H1 (cell line): ENCODE data around the gene PFDN6.

Experiments
- CHD7 ChIP-seq: fragments of 300-600 bp; sonication (generic); IDR thresholded peaks from 2 replicates; pipeline ENCODE4 v1.7.1; 2012; ENCODE audit warnings: low read length, moderate library complexity, mild to moderate bottlenecking, inconsistent platforms; ENCODE audit not compliant: insufficient replicate concordance
- NRF1 ChIP-seq: IDR thresholded peaks from 2 replicates; pipeline ENCODE4 v1.6.1; 2011; ENCODE audit warnings: mild to moderate bottlenecking, low read depth, low read length, improper control_type of control experiment
- POLR2AphosphoS5 ChIP-seq: IDR thresholded peaks from 2 replicates; pipeline ENCODE4 v1.6.1; 2011; ENCODE audit warnings: low read depth, low read length
- RBBP5 ChIP-seq: IDR thresholded peaks from 2 replicates; pipeline ENCODE4 v1.7.1; 2012; ENCODE audit warnings: low read depth, mild to moderate bottlenecking, inconsistent platforms, low read length, moderate library complexity, borderline replicate concordance
- RFX5 ChIP-seq: IDR thresholded peaks from 2 replicates; pipeline ENCODE4 v1.6.1; 2011; ENCODE audit warnings: low read depth, low read length, improper control_type of control experiment, borderline replicate concordance
- RNF2 ChIP-seq: fragments of 200-900, 300-1000 bp; sonication (generic); IDR thresholded peaks from 2 replicates; pipeline ENCODE4 v1.7.1; 2016; ENCODE audit warnings: borderline replicate concordance, low read depth, mild to moderate bottlenecking, antibody characterized with exemption, low read length; ENCODE audit not compliant: poor library complexity, severe bottlenecking; ENCODE audit errors: missing control alignments
- TF ChIP-seq, protein P1 (sequence below), 3 experiments: IDR thresholded peaks; 1 replicate in 2 of 3; 2 replicates in 1 of 3; pipeline versions ENCODE4 v1.5.1 to v1.6.1; 2011; ENCODE audit warnings: low read length in 3 of 3, mild to moderate bottlenecking in 3 of 3, inconsistent platforms in 2 of 3, low read depth in 1 of 3, moderate library complexity in 1 of 3; ENCODE audit not compliant: insufficient read depth in 1 of 3; ENCODE audit errors: control extremely low read depth in 1 of 3

DNA sequence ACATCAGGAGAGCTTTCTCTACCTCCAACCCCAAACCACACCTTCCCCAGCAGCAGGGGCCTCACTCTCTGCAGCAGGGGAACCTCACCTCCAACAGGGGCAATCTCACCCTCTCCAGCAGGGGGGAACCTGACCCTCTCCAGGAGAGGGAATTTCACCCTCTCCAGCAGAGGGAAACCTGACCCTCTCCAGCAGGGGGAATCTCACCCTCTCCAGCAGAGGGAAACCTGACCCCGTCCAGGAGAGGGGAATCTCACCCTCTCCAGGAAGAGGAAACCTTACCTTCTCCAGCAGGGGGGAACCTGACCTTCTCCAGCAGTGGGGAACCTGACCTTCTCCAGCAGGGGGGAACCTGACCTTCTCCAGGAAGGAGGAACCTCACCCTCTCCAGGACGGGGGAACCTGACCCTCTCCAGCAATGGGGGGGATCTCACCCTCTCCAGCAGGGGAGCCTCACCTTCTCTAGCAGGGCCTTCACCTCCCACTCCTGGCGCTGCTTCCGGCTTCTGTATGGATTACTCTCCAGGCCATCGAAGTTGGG is 9.4 kb upstream of the PFDN6 start:
- TF ChIP-seq NRF1 (no peak), POLR2AphosphoS5 (no peak), CHD7 (no peak), RBBP5 (no peak), RNF2 (no peak), RFX5 (no peak)
- TF ChIP-seq, protein P1, sequence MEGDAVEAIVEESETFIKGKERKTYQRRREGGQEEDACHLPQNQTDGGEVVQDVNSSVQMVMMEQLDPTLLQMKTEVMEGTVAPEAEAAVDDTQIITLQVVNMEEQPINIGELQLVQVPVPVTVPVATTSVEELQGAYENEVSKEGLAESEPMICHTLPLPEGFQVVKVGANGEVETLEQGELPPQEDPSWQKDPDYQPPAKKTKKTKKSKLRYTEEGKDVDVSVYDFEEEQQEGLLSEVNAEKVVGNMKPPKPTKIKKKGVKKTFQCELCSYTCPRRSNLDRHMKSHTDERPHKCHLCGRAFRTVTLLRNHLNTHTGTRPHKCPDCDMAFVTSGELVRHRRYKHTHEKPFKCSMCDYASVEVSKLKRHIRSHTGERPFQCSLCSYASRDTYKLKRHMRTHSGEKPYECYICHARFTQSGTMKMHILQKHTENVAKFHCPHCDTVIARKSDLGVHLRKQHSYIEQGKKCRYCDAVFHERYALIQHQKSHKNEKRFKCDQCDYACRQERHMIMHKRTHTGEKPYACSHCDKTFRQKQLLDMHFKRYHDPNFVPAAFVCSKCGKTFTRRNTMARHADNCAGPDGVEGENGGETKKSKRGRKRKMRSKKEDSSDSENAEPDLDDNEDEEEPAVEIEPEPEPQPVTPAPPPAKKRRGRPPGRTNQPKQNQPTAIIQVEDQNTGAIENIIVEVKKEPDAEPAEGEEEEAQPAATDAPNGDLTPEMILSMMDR (IDR thresholded peaks at IDR 0.05; ENCODE audit: control extremely low read depth in 1 of 3, insufficient read depth in 1 of 3, low read depth in 1 of 3, low read length in 3 of 3), result peak in 2 of 3 experiments; percentile 80 to 99; a peak in 3 of 4 replicates
